Cardiac muscle cell (in vitro differentiated cells and primary cell): ENCODE results near the gene TSPAN16. TPM values are rescaled to one million over a fixed set of nuclear protein-coding genes. Genes with fewer than 3 reads are reported as not detected.

Experiments
- DNase-seq, 2 donors: peaks; one replicate each; pipeline versions ENCODE4 v3.0.0 to v3.0.0-alpha.2; 2010 to 2017; ENCODE audit warnings: low read depth in 1 of 2, low spot score in 1 of 2
- H3K27ac ChIP-seq: fragments of 200-600 bp; sonication (generic); 2 replicates; pipeline ENCODE4 v1.5.1; 2016
- H3K27me3 ChIP-seq: fragments of 200-600 bp; sonication (generic); 2 replicates; pipeline ENCODE4 v1.6.0; 2016; ENCODE audit warnings: control low read depth
- H3K36me3 ChIP-seq: fragments of 200-600 bp; sonication (generic); 2 replicates; pipeline ENCODE4 v1.5.1; 2016; ENCODE audit warnings: control low read depth
- H3K4me1 ChIP-seq: fragments of 200-600 bp; sonication (generic); 2 replicates; pipeline ENCODE4 v1.8.1; 2017; ENCODE audit warnings: low read depth, mild to moderate bottlenecking, mixed run types
- H3K4me3 ChIP-seq: fragments of 200-600 bp; sonication (generic); 2 replicates; pipeline ENCODE4 v1.5.1; 2016; ENCODE audit warnings: mild to moderate bottlenecking
- H3K9me3 ChIP-seq: fragments of 200-600 bp; sonication (generic); 2 replicates; pipeline ENCODE4 v1.5.1; 2017; ENCODE audit warnings: low read depth, mild to moderate bottlenecking, control low read depth
- CTCF ChIP-seq: IDR thresholded peaks from 2 replicates; pipeline ENCODE4 v1.5.1; 2012; ENCODE audit warnings: low read depth, mild to moderate bottlenecking, low read length
- polyA plus RNA-seq: library from polyadenylated mRNA; unstranded; fragments of >200 nt; fragmentation: Nextera tagmentation; extraction: Ambion mirVana; gene quantifications from 2 replicates; pipeline ENCODE4 v1.2.1, GENCODE V29; 2016
- total RNA-seq: library from RNA; depleted of rRNA; stranded (reverse); fragments of >200 nt; gene quantifications from 2 replicates; pipeline ENCODE4 v1.2.3, GENCODE V29; 2016

TSPAN16 gene
- total and polyA plus RNA-seq, 2 experiments from 2014 or later, result not detected

DNA sequence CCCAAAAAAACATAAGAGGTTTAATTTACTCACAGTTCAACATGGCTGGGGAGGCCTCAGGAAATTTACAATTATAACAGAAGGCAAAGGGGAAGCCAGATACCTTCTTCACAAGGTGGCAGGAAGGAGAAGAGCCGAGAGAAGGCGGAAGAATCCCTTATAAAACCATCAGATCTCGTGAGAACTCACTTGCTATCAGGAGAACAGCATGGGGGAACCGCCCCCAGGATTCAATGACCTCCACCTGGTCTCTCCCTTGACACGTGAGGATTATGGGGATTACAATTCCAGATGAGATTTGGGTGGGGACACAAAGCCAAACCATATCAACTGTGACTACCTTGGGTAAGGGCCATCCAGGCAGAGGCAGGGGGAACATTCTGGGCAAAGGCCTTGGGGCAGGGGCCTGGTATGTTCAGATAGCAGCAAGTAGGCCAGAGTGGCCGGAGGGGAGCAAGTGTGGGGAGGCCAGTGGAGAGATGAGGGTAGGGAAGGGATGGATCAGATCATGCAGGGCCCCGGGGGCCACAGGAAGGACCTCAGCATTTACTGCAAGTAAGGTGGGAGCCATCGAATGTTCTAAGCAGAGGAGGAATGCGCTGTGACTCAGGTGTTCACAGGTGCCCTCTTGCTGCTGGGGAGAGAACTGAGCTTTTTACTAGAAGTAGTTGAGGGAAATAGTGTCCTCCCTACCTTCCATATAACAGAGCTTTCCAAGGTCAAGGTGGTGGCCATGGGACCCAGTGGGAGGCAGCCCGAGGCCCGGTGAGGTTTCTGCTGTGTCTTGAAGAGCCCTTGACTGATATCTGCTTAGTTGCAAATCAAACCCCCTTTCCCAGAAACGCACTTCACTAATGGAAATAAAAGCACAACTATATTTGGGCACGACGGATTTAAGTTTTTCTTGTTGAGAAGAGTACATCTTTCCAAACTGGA lies 25.5 kb downstream of the TSPAN16 start:
- no peaks in the 10 kb centered on the region for H3K27me3 ChIP-seq
- H3K4me3 ChIP-seq, result no peak overlapping the region
- DNase-seq, result no peak
- no peak overlapping the region for H3K27ac ChIP-seq
- no peak for TF ChIP-seq CTCF
- H3K36me3 ChIP-seq, result no peaks in the 10 kb centered on the region
- no peaks in the 10 kb centered on the region for H3K4me1 ChIP-seq
- H3K9me3 ChIP-seq, result no peaks in the 10 kb centered on the region

DNA sequence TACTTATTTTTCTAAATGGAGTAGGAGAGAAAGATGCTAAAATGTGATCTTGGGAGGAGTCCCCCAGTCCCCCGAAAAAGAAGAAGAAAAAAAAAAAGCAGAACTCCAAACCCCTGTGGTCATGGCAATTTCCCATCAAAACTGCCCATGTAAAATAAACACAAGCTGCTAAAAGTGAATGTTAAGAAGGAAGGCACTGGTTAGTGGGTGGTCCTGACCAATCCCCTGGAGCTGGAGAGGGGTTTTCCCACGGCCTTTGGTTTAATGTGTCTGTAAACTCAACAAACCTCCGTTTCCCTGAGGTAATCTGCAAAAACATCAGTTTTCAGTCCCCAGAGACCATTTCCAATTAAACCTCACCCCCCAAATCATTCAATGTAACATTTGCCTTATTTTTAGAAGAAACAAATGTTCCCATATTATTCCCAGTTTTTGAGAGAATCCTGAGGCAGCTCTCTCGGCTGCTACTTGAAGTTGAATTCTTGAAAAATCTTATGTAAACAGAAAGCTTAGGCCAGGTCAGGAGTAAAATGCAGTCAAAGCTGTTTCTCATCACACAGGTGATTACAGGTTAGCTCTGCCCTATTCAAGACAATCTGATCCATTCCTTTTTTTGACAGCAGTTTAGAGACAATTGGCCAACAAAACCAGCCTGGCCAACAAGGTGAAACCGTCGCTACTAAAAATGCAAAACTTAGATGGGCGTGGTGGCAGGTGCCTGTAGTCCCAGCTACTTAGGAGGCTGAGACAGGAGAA lies 26.5 kb downstream of the TSPAN16 start:
- no peaks in the 10 kb centered on the region for H3K36me3 ChIP-seq
- no peak overlapping the region for H3K27ac ChIP-seq
- no peak for TF ChIP-seq CTCF
- no peaks in the 10 kb centered on the region for H3K9me3 ChIP-seq
- no peak for DNase-seq
- no peaks in the 10 kb centered on the region for H3K4me1 ChIP-seq
- no peak overlapping the region for H3K4me3 ChIP-seq
- H3K27me3 ChIP-seq, result no peaks in the 10 kb centered on the region

GRCh38 chr19:11323601-11324078 lies 27.7 kb downstream of the TSPAN16 start:
- no peaks in the 10 kb centered on the region for H3K27me3 ChIP-seq
- no peak overlapping the region for H3K4me3 ChIP-seq
- no peak for TF ChIP-seq CTCF
- peak in 1 of 2 donors; percentile 14 for DNase-seq
- no peaks in the 10 kb centered on the region for H3K9me3 ChIP-seq
- no peak overlapping the region for H3K27ac ChIP-seq
- no peaks in the 10 kb centered on the region for H3K4me1 ChIP-seq
- no peaks in the 10 kb centered on the region for H3K36me3 ChIP-seq

DNA sequence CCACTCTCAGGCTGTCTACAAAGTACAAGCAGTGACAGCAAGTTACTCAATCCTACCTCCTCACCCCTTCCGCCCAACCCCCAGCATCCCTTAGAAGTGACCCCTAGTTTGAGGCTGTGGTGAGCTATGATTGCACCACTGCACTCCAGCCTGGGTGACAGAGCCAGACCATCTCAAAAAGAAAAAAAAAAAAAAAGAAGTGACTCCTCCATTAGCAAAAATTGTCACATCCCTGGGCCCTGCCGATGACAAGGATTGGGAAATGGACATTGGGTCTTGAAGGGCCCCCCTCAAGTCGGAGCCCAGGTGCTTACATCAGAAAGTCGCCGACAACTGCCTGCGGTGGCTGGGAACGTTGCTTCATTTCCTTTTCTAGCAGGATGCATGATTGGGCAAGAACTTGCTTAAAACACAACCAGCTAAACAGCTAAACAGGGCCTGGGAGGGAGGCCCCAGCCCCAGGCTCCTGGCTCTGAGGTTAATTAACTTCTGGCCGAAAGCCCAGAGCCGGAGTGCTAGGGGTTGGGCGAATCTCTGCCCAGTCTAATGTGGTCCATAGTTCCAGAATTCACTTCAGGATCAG lies 28.2 kb downstream of the TSPAN16 start:
- Histone ChIP-seq H3K4me1 (no peaks in the 10 kb centered on the region), H3K36me3 (no peaks in the 10 kb centered on the region), H3K27ac (no peak overlapping the region), H3K27me3 (no peaks in the 10 kb centered on the region), H3K4me3 (no peak overlapping the region), H3K9me3 (no peaks in the 10 kb centered on the region)
- TF ChIP-seq CTCF, result no peak
- DNase-seq, result peak in 1 of 2 donors; percentile 98

DNA sequence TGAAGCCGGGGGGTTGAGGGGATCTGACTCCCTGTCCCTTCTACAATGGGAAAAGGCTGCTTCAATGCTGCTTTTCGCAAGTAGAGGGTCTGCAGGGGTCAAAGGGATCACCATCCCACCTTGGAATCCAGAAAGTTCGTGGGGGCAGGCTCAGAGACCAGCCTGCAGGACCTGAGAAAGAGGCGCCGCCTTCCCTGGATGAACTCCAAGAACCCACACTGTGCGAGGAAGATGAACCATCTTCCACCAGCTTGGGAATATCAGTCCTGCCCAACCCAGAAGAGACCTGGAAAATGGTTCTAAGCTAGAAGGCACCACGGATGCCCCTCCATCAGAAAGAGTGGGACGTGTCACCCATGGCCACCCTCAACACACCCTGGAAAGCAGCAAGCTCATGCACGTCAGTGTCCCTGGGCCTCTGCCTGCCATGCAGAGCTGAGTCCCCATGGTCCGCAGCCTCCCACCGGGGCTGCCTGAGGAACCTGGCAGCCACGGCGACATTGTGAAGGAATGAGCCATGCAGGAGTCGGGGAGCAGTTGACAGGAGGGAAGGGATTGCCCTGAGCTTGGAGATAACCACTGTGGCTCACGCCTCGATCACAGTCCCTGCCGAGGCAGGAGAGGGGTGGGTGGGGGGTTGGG lies 28.9 kb downstream of the TSPAN16 start:
- Histone ChIP-seq H3K27me3 (no peaks in the 10 kb centered on the region), H3K27ac (no peak overlapping the region), H3K4me3 (no peak overlapping the region), H3K4me1 (no peaks in the 10 kb centered on the region), H3K9me3 (no peaks in the 10 kb centered on the region), H3K36me3 (no peaks in the 10 kb centered on the region)
- TF ChIP-seq CTCF, result no peak
- peak in 1 of 2 donors; percentile 25 for DNase-seq
